ENCODE data around the gene FXN.
"Not testable (repeated sequence)": the region's sequence is repeated elsewhere in the genome, so short reads cannot be mapped to it uniquely, and the experiment has no call there.

FXN gene

DNA sequence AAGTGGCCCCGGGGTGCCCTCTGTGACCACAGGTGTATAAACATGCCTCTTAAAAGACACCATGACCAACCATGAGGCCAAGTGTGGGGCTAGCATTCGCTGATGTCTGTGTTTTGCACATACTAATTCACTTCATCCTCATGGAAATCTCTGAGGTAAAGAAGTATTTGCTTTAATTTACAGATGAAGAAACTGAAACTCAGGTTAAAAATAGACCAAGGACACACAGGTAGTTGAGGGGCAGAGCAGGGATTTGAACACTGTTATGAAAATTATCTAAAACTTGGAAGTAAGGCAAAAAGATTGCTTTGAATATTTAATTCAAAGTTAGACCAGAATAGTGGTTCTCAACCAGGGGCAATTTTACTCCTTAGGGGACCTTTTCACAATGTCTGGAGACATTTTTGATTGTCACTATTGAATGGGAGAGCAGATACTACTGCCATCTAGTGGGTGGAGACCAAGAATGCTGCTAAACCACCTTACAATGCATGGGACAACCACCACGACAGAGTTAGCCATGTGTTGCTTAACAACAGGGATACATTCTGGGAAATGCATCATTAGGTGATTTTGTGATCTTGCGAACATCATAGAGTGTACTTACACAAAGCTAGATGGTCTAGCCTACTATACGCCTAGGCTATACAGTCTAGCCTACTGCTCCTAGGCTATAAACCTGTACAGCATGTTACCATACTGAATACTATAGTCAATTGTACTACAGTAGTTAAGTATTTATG, 8.0 kb upstream of the FXN start:
- peak; percentile 40 to 86 (median 55) for DNase-seq

DNA sequence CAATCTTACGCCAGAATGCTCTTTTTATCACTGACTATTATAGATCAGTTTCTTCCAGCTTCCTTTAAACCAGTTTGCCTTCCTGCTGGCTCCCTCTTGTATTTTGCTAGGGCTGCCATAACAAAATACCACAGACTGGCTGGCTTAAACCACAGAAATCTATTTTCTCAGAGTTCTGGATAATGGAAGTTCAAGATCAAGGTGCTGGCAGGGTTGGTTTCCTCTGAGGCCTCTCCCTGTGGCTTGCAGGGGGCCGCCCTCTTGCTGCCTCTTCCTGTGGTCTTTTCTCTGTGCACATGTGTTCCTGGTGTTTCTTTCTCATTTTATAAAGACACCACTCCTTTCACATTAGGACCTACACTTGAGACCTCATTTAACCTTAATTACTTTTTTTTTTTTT, 6.8 kb upstream of the FXN start:
- no peak for DNase-seq

DNA sequence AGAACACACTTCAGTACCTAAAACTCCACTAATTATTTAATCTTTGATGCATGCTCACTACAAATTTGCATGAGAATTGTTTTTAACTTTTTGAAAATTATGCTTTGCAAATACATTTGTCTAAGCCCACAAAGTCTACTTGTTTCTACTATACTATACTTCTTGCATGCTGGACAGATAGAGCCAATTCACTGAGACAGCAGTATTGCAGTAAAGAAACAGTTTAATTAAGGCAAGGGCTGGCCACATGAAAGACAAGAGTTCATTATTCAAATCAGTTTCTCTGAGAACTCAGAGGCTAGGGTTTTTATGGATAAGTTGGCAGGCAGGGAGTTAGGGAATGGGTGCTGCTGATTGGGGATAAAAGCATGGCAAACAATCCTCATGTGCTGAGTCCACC, 6.0 kb upstream of the FXN start:
- DNase-seq: no peak

DNA sequence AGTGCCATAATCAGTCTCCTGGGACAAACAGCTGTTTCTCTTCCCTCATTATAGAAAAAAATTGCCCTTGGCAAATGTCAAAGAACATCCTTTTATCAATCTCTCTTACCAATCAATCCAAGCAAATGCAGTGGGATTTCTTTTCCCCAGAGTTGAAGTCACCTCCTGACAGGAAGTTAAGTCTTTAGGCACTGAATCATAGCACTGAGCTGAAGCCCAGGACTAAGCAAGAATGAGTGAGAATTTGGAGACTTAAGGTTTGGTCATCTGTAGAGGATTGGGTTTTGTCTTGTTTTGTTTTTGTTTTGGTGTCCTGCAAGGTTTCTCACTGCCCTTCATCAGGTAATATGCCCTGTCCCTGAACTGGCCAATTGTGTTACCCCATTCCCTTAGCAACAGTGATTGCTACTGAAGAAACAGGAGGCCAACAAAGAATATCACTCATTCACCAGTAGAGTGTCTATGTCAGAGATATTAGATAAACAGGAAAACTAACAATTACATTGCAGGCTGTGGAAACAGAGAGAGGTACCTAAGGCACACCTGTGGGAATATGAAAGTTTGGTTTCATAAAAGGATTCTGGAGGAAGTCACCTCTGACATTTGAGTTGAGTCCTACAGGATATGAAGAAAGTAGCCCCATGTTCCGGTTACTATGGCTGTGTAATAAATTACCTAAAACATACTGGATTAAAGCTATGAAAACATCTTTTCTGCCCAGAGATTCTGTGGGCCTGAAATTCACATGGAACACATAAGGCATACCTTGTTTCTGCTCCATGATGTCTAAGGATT, 4.5 kb upstream of the FXN start:
- no peak for DNase-seq

DNA sequence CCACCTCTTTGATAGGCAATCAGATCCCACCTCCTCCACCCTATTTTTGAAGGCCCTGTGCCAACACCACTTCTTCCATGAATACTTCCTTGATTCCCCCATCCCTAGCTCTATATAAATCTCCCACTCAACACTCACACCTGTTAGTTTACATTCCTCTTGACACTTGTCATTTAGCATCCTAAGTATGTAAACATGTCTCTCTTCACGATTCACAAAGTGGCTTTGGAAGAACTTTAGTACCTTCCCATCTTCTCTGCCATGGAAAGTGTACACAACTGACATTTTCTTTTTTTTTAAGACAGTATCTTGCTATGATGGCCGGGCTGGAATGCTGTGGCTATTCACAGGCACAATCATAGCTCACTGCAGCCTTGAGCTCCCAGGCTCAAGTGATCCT, 1.5 kb upstream of the FXN start:
- peak in 1 of 3 experiments; percentile 42 for DNase-seq

DNA sequence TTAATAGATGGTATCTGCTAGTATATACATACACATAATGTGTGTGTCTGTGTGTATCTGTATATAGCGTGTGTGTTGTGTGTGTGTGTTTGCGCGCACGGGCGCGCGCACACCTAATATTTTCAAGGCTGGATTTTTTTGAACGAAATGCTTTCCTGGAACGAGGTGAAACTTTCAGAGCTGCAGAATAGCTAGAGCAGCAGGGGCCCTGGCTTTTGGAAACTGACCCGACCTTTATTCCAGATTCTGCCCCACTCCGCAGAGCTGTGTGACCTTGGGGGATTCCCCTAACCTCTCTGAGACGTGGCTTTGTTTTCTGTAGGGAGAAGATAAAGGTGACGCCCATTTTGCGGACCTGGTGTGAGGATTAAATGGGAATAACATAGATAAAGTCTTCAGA, 757 bp downstream of the FXN start:
- no peak for DNase-seq

DNA sequence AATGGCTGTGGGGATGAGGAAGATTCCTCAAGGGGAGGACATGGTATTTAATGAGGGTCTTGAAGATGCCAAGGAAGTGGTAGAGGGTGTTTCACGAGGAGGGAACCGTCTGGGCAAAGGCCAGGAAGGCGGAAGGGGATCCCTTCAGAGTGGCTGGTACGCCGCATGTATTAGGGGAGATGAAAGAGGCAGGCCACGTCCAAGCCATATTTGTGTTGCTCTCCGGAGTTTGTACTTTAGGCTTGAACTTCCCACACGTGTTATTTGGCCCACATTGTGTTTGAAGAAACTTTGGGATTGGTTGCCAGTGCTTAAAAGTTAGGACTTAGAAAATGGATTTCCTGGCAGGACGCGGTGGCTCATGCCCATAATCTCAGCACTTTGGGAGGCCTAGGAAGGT, 1.2 kb downstream of the FXN start:
- no peak for DNase-seq

DNA sequence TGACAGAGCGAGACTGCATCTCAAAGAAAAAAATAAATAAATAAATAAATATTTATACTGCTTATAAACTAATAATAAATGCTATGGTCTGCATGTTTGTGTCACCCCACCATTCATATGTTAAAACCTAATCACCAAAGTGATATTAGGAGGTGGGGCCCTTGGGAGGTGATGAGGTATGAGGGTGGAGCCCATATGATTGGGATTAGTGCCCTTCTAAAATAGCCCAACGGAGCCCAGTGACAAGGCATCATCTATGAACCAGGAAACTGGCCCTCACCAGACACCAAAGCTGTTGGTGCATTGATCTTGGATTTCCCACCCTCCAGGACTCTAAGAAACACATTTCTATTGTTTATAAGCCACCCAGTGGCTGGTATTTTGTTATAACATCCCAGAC, 5.1 kb downstream of the FXN start:
- no peak for DNase-seq

DNA sequence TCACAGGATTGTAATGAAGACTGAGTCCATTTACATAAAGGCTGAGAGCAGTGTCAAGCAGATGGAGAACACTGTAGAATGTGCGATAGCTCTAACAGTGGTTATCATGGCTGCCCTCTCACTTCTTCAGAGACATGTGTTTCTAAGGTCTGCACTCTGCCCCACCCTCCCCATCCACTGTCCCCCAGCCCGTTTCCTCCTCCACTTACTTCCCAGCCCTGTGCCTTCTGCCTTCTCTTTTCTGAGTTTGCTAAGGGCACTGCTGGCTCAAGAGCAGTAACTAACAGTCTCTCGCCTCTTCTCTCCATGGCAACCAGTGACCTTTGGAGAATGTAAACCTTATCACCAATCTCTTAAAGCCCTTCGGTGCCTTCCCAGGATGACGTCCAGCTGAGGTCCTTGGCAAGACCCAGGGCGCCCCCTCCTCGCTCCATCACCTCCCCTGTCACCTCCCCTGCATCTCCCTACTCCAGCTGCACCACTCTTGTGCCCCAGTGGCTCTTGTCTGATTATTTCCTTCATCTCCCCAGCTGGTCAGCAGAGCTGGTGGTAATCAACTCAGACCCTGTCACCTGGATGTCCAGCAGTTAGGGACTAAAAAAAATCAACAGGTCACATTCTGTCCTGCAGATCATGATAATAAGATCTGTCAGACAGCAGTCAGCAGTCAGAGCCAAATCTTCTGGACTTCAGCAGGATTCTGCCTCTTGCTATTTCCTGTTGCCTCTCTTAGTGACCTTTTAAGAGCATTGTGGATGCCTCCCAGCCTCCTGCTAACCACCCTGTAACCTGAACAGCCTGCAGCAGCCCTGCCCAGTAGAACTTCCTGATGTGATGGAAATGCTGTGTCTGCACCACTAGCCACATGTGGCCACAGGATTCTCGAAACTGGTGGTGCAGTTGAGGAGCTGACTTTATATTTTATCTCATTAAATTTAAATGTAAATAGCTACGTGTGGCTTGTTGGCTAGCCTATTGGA, 9.0 kb downstream of the FXN start:
- peak in 1 of 3 experiments; percentile 52 for DNase-seq

DNA sequence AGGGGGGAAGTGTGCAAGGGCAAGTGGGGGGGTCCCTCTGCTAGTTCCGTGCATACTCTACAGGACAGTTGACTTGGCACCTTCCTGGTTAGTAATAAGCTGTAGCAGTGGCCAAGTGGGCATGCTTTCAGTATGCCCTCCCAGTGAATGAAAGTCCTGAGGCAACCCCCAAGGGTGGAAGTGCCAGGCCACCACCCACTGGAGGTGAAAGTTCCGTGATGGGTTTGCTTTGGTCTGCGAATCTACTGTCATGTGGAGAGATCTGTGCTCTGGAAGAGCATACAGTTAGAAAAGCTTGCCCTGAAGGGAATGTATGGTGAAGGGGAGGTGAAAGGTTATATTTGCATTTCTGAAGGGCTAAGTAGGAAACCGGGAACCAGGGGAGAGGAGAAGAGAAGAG, 10.3 kb downstream of the FXN start:
- DNase-seq: no peak

DNA sequence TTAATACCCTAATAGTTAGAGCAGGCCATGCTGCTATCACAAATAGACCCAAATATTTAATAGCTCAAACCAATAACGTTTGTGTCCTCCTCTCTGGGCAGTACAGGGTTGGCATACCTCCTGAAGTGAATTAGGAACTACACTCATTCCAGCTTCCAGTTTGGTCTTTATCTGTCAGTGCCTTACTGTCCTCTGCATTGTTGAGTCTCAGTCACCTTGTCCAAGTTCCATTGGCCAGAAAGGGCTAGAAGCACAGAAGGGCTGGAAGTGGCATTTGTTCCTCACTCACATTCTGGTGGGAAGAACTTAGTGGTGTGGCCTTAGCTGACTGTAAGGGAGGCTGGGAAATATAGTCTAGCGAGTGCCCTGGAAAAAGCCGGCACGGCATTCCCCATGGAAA, 11.2 kb downstream of the FXN start:
- no peak for DNase-seq

DNA sequence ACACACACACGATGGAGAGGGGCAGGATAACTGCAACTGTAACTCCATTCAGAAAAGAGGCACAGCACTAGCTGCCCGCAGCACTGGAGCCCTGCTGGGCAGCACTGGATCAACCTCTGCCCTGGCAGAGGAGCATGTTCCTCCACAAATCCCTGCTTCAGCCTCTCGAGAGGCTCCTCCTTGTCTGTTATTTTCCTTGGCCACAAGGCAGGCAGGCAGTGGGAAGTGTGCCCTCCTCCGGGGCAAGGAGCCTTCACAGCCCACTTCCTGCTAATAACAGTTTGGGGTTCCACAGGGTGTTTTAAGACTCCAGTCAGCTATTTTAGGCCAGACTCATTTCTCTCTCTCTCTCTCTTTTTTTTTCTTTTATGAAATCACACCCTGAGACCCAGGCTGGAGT, 11.8 kb downstream of the FXN start:
- DNase-seq: no peak

DNA sequence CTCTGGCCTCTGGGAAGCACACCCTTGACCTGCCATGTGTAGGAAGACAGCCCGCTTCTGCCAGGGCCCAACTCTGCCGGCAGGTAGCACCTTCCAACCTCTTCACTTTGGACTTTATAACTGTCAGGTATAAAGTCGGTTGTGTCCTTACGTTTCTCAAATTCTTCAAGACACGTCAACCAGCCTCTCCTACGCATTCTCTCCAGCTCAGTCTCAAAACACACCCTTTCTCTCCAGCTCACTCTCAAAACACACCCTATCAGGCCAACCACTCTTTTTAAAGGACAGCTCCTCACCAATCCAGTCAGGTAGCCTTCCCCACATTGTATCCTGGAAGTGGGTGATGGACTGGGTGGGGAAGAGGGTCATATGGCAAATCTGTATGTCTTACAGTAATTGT, 13.5 kb downstream of the FXN start:
- no peak for DNase-seq

DNA sequence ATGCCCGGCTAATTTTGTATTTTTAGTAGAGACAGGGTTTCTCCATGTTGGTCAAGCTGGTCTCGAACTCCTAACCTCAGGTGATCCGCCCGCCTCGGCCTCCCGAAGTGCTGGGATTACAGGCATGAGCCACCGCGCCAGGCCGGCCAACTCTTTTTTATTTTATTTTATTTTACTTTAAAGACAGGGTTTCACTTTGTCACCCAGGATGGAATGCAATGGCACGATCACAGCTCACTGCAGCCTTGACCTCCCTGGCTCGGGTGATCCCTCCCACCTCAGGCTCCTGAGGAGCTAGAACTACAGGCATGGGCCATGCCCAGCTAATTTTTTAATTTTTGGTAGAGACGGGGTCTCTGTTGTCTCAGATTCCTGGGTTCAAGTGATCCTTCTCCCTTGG, 15.4 kb downstream of the FXN start:
- not testable (repeated sequence) for DNase-seq

DNA sequence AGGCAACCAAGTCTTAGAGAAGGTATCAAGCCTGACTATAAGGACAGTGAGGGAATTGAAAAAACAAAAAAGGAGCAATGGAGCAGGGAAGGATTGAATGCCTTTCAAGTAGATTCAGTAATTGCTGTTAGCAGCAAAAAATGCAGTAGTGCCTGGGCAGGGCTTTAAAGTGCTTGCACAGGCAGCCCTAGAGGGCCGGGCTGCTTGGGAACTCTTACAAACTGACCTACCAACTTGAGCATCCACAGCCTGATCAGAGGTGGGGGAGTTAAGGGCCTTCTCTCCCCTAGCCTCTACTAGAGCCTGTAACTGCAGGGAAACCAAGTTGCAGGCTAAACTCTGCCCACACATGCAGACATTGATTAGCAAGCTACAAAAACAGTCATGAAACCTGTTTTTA, 19.4 kb downstream of the FXN start:
- no peak for DNase-seq

DNA sequence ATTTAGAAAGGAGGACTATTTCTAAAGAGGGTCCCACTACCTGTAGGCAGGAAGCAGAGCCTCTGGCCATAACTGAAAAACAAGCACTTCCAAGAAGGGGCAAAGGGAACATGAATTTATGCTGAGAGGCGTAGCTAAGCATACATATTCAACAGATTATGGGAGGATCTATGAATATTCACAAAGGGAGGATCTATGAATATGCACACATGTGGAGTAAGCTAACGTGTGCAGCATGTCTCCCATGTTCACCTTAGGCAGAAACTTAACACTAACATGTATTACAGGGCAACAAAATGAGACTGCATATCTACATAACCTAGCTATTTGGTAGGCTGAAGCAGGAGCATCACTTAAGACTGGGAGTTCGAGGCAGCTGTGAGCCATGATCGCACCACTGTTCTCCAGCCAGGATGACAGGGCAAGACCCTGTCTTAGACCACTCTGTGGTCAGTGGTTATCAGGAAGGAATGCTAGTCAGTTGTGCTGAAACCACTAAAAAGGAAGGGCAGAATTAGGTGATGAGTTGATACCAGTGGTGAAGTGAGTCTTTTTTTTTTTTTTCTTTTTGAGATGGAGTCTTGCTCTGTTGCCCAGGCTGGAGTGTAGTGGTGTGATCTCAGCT, 20.8 kb downstream of the FXN start:
- no peak for DNase-seq

DNA sequence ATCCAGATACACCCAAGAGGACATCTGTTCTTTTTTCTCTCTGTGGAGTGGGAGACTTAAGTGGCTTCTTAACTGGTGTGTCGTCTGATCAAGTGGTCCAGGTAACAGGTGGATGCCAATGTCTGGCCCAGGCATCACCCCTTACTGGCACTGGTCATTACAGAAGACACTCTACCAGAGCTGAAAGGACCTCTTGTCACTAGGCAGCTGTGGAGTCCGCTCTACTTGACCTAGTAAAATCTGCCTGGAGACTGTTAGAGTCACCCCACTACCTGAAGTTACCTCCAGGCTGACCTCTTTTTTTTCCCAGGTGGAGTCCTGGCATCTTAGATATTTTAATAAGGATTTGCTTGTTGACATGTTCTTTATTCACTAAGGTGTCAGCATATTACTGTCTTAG, 22.5 kb downstream of the FXN start:
- peak in 1 of 3 experiments; percentile 60 for DNase-seq

DNA sequence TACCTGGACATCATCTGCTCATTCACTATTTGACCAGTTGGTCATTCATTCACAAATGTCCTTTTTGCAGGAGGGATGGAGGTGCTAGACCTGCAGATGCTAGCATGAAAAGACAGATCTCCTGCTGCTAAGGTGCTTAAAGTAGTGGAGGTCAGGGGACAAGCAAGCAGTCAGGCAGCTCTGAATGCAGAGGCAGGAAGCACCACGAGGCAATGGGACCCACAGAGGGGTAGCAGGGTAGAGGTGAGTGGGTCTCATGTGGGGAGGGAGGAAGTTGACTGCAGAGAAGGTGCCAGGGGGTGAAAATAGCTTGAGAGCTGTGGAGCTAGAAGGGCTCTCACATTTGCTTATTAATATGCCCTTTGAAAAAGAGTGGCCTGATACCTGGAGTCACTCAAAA, 25.2 kb downstream of the FXN start:
- no peak for DNase-seq

DNA sequence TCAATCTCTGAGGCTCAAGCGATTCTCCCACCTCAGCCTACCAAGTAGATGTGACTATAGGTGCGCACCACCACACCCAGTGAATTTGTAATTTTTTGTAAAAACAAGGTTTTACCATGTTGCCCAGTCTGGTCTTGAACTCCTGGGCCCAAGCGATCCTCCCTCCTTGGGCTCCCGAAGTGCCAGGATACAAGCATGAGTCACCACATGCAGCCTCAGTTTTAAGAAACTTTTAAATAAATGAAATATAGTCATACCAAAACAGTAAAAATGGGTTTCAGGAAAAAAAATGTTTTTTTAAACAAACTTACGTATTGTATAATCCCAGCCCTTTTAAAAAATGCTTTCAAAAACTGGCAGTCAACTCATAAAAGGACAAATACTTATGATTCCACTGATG, 26.6 kb downstream of the FXN start:
- no peak for DNase-seq

DNA sequence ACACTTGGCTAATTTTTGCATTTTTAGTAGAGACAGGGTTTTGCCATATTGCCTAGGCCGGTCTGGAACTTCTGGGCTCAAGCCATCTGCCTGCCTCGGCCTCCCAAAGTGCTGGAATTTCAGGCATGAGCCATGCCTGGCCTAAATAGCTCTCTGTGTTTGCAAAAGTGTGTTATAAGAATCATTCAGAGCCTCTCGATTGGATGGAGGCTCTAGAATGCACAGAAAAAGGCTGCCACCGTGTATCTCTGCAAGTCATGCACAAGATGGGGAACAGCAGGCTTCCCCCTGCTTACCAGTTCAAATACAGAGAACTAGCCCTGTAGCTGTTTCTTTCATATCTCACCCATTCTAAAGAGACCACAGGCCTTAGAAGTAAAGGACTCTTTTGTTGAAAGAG, 28.3 kb downstream of the FXN start:
- DNase-seq: no peak

DNA sequence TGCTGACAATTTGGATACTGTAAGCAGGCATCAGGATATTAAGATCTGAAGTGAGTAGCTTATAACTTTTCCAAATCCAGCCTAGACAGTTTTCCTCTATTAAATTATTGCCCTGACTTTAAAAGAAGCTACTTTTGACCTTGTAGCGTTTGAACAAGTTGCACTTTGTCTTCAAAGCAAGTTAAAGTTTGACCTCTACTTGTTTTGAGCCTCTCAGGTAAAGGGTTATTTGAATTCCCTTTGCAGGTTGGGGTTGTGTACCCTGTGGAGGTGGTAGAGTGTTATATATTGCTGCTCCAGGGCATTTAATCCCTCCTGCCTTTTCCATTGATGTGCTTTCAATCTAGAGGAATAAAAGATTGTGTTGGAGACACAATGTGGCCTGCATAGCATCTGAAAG, 30.1 kb downstream of the FXN start:
- DNase-seq: no peak

DNA sequence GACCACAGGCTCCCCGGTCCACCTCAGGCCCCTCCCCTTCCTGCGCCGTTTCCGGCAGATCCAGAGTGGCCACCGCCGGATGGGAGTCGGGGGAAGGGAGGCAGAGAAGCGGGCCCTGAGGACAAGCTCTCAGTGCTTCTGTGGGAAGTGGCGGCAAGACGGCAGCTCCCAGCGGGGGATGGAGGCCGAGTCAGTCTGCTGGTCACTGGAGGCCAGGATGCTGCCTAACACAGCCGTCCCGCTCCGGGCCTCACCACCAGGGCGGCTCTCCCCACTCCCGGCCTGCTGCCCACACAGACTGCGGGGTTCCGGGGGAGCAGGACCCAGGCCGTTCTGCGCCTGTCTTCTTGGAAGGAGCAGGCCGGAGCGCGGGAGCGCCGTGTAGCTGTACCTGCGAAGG, 31.4 kb downstream of the FXN start:
- no peak for DNase-seq

DNA sequence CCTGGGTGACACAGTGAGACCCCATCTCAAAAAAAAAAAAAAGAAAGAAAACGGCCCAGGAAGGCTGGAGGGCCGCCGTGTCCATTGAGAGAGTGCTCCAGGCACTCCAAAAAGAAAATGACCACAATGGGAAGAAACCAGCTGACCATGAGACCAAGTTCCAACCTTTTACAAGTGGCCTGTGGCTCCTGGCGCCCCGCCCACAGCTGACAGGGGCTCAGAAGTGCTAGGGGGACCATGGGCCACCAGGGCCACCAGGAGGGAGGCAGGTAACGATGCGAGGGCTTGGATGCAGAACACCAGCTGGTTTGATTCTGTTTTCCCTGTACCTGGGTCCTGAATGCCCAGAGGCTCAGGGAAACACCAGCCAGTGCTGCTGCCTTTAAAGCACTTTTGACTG, 34.6 kb downstream of the FXN start:
- DNase-seq: no peak

All from NCI-H1417 (cell line).